ENCODE results near the gene STYXL1.
A peak's percentile ranks its signal among the peaks of the same experiment; 100 is the strongest.
"Not testable (repeated sequence)": the region's sequence is repeated elsewhere in the genome, so short reads cannot be mapped to it uniquely, and the experiment has no call there.

The STYXL1 gene

DNA sequence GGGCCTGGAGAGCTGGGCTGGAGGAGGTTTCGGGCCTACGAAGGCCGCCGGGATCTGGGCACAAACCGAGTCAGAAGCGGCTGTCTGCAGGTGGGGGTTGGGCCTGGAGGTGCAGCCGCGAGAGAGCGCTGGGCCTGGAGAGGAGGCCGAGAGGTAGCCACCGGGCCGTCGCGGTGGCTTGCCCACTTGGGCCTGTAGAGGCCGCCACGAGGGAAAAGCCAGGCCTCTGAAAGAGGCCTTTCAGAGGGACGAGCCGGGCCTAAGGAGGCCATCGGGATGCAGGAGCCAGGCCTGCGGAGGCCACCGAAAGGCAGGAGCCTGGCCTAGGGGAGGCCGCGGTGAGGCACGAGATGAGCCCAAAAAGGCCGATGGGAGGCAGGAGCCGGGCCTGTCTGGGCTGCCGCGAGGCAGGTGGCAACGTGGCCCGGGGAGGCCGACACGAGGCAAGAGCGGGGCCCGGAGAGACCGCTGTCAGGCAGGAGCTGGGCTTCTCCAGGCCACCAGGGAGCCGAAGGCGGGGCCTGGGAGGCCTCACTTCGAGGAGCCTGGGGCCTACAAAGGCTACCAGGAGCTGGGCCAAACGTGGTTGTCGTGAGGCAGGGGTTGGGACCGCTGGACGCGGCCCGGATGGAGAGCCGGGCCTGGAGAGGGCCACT lies 25.7 kb upstream of the STYXL1 start:
- H3K27ac Mint-ChIP-seq, result no peak overlapping the region
- peaks cover 9% of the 10 kb centered on the region for H3K4me1 Mint-ChIP-seq (ENCODE audit: low read depth)
- H3K4me3 Mint-ChIP-seq, result no peak overlapping the region
- no peaks in the 10 kb centered on the region for H3K9me3 Mint-ChIP-seq
- no peaks in the 10 kb centered on the region for H3K27me3 Mint-ChIP-seq
- H3K36me3 Mint-ChIP-seq (ENCODE audit: low read depth), result no peaks in the 10 kb centered on the region

DNA sequence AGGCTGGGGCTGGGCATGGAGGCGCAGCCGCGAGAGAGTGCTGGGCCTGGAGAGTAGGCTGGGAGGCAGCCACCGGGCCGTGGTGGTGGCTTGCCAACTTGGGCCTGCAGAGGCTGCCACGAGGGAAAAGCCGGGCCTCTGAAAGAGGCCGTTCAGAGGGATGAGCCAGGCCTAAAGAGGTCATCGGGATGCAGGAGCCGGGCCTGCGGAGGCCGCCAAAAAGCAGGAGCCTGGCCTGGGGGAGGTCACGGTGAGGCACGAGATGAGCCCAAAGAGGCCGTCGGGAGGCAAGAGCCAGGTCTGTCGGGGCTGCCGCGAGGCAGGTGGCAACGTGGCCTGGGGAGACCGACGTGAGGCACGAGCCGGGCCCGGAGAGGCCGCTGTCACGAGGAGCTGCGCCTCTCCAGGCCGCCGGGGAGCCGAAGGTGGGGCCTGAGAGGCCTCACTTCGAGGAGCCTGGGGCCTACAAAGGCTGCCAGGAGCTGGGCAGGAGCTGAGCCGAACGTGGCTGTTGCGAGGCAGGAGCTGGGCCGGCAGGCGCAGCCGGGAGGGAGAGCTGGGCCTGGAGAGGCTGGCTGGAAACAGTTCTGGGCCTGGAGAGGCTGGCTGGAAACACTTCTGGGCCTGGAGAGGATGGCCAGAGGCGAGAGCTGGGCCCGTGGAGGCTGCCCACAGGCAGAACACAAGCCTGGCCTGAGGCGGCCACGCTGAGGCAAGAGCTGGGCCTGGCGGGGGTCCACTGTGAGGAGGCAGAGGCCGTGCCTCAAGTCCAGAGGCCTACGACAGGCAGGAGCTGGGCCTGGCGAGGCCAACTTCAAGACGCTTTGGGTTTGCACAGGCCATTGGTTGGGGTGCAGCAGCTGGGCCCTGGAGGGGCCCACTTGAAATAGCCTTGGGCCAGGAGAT lies 24.7 kb upstream of the STYXL1 start:
- H3K4me1 Mint-ChIP-seq (ENCODE audit: low read depth), result peaks cover 5% of the 10 kb centered on the region
- no peaks in the 10 kb centered on the region for H3K36me3 Mint-ChIP-seq (ENCODE audit: low read depth)
- H3K4me3 Mint-ChIP-seq, result no peak overlapping the region
- no peaks in the 10 kb centered on the region for H3K9me3 Mint-ChIP-seq
- H3K27me3 Mint-ChIP-seq, result no peaks in the 10 kb centered on the region
- no peak overlapping the region for H3K27ac Mint-ChIP-seq

- no peaks in the 10 kb centered on the region for H3K4me1 Mint-ChIP-seq (ENCODE audit: low read depth)
- H3K27me3 Mint-ChIP-seq, result no peaks in the 10 kb centered on the region
- no peak overlapping the region for H3K27ac Mint-ChIP-seq
- peaks cover 4% of the 10 kb centered on the region for H3K36me3 Mint-ChIP-seq (ENCODE audit: low read depth)
- no peaks in the 10 kb centered on the region for H3K9me3 Mint-ChIP-seq
- no peak overlapping the region for H3K4me3 Mint-ChIP-seq
Measured at GRCh38 chr7:76071316-76072242, 23.8 kb upstream of the STYXL1 start.

- no peak overlapping the region for H3K4me3 Mint-ChIP-seq
- H3K27me3 Mint-ChIP-seq, result no peaks in the 10 kb centered on the region
- H3K27ac Mint-ChIP-seq, result no peak overlapping the region
- H3K36me3 Mint-ChIP-seq (ENCODE audit: low read depth), result peaks cover 28% of the 10 kb centered on the region
- no peaks in the 10 kb centered on the region for H3K9me3 Mint-ChIP-seq
- H3K4me1 Mint-ChIP-seq (ENCODE audit: low read depth), result peaks cover 13% of the 10 kb centered on the region
Measured at GRCh38 chr7:76069238-76069638, 21.4 kb upstream of the STYXL1 start.

GRCh38 chr7:76066716-76067503 lies 19.1 kb upstream of the STYXL1 start:
- Mint-ChIP-seq H3K27me3 (no peaks in the 10 kb centered on the region), H3K36me3 (ENCODE audit: low read depth) (peaks cover 50% of the 10 kb centered on the region), H3K27ac (no peak overlapping the region), H3K4me3 (no peak overlapping the region), H3K4me1 (ENCODE audit: low read depth) (peaks cover 13% of the 10 kb centered on the region), H3K9me3 (no peaks in the 10 kb centered on the region)

GRCh38 chr7:76065016-76065612 lies 17.3 kb upstream of the STYXL1 start:
- Mint-ChIP-seq H3K27ac (peak overlapping the region; percentile 26), H3K4me1 (ENCODE audit: low read depth) (peaks cover 13% of the 10 kb centered on the region), H3K4me3 (no peak overlapping the region), H3K27me3 (no peaks in the 10 kb centered on the region), H3K36me3 (ENCODE audit: low read depth) (peaks cover 64% of the 10 kb centered on the region), H3K9me3 (no peaks in the 10 kb centered on the region)

DNA sequence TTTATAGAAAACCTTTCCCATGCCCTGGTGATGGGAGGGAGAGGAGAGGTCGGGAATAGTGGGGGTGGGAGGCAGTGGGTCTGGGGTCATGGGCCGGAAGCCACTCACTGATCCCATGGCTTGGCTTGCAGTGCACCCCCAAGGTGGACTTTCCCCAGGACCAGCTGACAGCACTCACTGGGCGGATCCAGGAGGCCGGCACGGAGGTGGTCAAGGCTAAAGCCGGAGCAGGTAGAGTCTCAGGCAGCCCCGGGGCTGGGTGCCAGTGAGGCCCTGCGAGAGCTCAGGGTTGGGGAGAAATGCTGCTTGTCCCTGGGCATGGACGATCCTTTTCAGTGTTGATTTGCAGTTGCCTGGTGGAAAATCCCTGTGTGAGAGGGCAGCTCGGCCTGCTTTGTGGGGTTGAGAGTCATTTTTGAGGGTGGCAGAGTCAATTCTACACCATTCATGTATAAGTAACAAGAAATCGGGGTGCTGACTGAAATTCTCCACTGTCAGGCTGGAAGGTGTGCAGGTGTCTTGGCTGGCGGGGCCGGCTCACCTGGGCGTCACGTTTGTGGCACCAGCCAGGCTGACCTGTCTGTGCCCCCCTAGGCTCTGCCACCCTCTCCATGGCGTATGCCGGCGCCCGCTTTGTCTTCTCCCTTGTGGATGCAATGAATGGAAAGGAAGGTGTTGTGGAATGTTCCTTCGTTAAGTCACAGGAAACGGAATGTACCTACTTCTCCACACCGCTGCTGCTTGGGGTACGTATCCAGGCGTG lies 16.6 kb upstream of the STYXL1 start:
- Mint-ChIP-seq H3K36me3 (ENCODE audit: low read depth) (peaks cover 69% of the 10 kb centered on the region), H3K4me3 (no peak overlapping the region), H3K9me3 (no peaks in the 10 kb centered on the region), H3K27ac (no peak overlapping the region), H3K4me1 (ENCODE audit: low read depth) (peaks cover 13% of the 10 kb centered on the region), H3K27me3 (no peaks in the 10 kb centered on the region)

- Mint-ChIP-seq H3K4me3 (no peak overlapping the region), H3K4me1 (ENCODE audit: low read depth) (peaks cover 13% of the 10 kb centered on the region), H3K9me3 (no peaks in the 10 kb centered on the region), H3K27me3 (no peaks in the 10 kb centered on the region), H3K27ac (no peak overlapping the region), H3K36me3 (ENCODE audit: low read depth) (peaks cover 72% of the 10 kb centered on the region)
Measured at GRCh38 chr7:76063525-76063924, 15.7 kb upstream of the STYXL1 start.

DNA sequence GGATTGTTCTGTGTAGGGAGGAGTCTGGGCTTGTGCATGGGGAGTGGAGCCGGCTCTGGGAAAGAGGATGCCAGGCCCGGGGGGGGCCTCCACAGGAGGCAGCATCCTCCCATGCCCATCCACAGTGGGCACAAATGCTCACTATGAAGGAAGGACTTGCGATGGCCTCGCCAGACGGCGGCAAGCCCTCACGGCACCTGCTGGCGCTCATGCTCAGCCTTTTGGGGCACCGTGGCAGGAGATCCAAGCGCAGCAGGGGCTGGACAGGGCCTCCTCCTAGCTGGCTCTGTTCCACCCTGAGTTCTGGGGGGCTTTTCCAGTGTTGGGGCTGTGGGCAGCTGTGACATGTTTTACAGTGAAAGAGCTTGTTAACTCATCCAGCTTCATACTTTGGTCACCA lies 15.3 kb upstream of the STYXL1 start:
- Mint-ChIP-seq H3K27ac (no peak overlapping the region), H3K4me3 (no peak overlapping the region), H3K9me3 (no peaks in the 10 kb centered on the region), H3K36me3 (ENCODE audit: low read depth) (peaks cover 76% of the 10 kb centered on the region), H3K27me3 (no peaks in the 10 kb centered on the region), H3K4me1 (ENCODE audit: low read depth) (peaks cover 13% of the 10 kb centered on the region)

DNA sequence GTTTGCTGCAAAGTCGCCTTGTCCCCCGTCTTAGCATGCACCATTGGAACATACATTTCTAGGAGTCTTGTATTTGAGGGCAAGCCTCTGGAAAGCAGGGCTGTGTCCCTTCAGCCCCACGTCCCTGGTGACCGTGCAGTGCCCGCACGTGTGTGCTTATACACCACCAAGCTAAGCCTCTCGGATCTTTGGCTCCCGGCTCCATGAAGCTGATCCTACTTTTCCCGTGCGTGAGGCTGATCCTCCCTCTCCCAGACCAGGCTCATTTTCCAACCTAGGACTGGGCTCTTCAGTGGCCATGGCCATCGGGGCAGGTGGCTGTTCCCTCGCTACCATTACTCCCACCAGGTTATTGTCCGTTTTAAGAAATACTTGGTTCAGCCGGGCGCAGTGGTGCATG lies 14.5 kb upstream of the STYXL1 start:
- H3K27ac Mint-ChIP-seq, result no peak overlapping the region
- peaks cover 13% of the 10 kb centered on the region for H3K4me1 Mint-ChIP-seq (ENCODE audit: low read depth)
- peaks cover 84% of the 10 kb centered on the region for H3K36me3 Mint-ChIP-seq (ENCODE audit: low read depth)
- H3K27me3 Mint-ChIP-seq, result no peaks in the 10 kb centered on the region
- H3K4me3 Mint-ChIP-seq, result no peak overlapping the region
- H3K9me3 Mint-ChIP-seq, result no peaks in the 10 kb centered on the region

DNA sequence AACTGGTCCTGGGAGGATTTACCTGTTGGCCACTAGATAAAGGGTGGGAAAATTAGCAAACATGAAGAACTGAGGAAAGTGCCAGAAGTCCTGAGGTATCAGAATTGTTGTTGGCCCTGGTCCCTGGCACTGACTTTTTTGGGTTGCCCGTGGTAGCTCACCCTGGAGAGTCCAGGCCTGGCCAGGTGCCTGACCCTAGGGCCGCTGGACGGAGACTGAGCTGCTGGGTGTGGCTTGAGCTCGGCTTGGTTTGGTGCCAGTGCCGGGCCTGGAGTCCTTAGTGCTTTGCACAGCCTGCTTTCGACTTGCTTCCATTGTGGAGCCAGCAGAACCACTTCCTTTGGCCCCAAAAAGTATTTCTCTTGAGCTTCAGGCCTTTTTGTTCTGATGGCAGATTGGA lies 13.0 kb upstream of the STYXL1 start:
- Mint-ChIP-seq H3K27ac (no peak overlapping the region), H3K36me3 (ENCODE audit: low read depth) (peaks cover 75% of the 10 kb centered on the region), H3K4me1 (ENCODE audit: low read depth) (peaks cover 13% of the 10 kb centered on the region), H3K4me3 (no peak overlapping the region), H3K27me3 (no peaks in the 10 kb centered on the region), H3K9me3 (no peaks in the 10 kb centered on the region)

DNA sequence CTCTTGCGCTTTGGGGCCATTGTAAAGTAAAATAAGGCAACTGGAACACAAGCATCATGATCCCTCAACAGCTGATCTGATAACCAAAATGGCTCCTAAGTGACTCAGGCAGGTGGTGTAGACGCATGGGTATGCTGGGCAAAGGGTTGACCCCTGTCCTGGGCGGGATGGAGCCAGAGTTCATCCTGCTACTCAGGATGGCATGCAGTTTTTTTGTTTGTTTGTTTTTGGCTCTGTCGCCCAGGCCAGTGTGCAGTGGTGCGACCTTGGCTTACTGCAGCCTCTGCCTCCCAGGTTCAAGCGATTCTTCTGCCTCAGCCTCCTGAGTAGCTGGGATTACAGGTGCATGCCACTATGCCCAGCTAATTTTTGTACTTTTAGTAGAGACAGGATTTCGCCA lies 10.9 kb upstream of the STYXL1 start:
- peaks cover 54% of the 10 kb centered on the region for H3K36me3 Mint-ChIP-seq (ENCODE audit: low read depth)
- H3K4me1 Mint-ChIP-seq (ENCODE audit: low read depth); H3K4me3 Mint-ChIP-seq; H3K9me3 Mint-ChIP-seq; H3K27me3 Mint-ChIP-seq; H3K27ac Mint-ChIP-seq: not testable (repeated sequence)

- Mint-ChIP-seq H3K9me3 (no peaks in the 10 kb centered on the region), H3K27ac (no peak overlapping the region), H3K4me3 (no peak overlapping the region), H3K27me3 (no peaks in the 10 kb centered on the region), H3K4me1 (ENCODE audit: low read depth) (peaks cover 4% of the 10 kb centered on the region), H3K36me3 (ENCODE audit: low read depth) (peaks cover 54% of the 10 kb centered on the region)
Measured at GRCh38 chr7:76057813-76058145, 10.0 kb upstream of the STYXL1 start.
